Renal cortical epithelial cell (primary cell): Measurements from ENCODE around the gene LRRC40. TPM values are rescaled to one million over a fixed set of nuclear protein-coding genes. Genes with fewer than 3 reads are reported as not detected.
"Not testable (repeated sequence)": the region's sequence is repeated elsewhere in the genome, so short reads cannot be mapped to it uniquely, and the experiment has no call there.

ENCODE experiments used
- DNase-seq: peaks from one replicate; pipeline ENCODE4 v3.0.0-alpha.2; 2011; ENCODE audit warnings: low read depth
- total RNA-seq: library from RNA; depleted of rRNA; stranded (reverse); fragments of >200 nt; gene quantifications from 2 replicates; pipeline ENCODE4 v1.2.3, GENCODE V29; 2014

LRRC40 gene
- total RNA-seq, 1 donor from 2014 or later = 36.4 TPM

DNA sequence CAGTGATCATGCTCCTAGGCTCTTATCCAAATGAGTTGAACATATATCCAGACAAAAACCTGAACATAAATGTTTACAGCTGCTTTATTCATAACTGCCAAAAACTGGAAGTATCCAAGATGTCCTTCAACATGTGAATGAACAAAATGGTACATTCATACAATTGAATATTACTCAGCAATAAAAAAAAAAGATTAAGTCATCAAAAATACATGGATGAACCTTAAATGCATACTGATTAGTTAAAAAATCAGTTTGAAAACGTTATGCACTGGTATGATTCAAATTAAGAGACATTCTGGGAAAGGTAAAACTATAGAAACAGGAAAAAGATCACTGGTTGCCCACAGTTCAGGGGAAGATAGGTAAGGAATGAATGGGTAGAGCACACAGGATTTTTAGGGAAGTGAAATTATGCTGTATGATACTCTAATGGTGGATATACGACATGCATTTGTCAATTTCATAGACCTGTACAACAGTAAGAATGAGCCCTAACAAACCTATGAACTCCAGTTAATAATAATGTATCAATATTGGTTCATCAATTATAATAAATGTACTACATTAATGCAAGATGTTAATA, 3.1 kb downstream of the LRRC40 start:
- DNase-seq = no peak

DNA sequence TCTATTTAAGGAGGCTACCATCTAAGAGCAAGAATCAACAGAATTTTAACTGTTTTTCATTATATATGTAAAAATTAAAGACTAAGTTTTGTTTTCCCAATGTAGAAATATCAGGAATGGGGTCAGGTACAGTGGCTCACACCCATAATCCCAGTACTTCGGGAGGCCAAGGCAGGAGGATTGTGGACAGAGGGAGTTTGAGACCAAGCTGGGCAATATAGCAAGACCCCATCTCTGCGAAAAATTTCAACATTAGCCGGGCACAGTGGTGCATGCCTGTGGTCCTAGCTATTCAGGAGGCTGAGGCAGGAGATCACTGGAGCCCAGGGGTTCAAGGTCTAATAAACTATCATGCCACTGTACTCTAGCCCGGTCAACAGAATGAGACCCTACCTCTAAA, 5.3 kb downstream of the LRRC40 start:
- no peak for DNase-seq

DNA sequence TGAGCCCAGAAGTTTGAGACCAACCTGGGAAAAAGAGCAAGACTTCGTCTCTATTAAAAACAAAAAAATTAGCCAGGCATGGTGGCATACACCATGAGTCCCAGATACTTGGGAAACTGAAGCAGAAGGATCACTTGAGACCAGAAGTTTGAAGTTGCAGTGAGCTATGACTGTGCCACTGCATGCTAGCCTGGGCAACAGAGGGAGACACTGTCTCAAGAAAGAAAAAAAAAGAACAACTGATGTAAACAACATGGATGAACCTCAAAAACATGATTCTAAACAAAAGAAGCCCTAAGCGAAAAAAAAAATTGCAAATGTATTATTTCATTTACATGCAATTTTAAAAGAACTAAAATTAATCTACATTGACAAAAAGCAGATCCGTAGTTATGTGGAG, 9.0 kb downstream of the LRRC40 start:
- DNase-seq = no peak

DNA sequence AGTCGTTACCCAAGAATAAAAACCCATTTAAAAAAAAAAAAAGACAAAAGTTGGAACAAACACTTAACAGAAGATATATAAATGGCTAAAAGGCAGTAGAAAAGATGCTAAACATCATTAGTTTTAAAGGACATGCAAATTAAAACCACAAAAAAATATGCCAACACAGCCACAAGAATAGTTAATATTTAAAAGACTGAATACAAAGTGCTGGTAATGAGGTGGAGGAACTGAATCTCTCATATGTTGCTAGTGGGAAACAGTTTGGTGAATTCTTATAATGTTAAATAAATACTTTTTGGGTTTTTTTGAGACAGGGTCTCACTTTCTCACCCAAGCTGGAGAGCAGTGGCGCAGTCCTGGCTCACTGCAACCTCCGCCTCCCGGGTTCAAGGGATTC, 10.0 kb downstream of the LRRC40 start:
- DNase-seq = peak; percentile 72

DNA sequence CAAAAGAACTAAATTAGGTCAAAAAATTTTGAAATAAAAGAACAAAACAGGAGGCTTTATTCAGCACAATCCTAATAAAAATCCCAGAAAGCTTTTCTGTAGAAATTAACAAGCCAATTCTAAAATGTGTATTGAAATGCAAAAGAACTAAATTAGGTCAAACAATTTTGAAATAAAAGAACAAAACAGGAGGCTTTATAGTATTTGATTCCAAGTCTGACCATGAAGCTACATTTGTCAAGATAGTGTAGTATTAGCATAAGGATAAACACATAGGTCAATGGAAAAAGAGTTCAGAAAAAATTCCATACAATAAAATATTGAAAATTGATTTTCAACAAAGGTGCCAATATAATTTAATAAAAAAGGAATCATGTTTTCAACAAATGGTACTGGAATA, 10.8 kb downstream of the LRRC40 start:
- DNase-seq = no peak

DNA sequence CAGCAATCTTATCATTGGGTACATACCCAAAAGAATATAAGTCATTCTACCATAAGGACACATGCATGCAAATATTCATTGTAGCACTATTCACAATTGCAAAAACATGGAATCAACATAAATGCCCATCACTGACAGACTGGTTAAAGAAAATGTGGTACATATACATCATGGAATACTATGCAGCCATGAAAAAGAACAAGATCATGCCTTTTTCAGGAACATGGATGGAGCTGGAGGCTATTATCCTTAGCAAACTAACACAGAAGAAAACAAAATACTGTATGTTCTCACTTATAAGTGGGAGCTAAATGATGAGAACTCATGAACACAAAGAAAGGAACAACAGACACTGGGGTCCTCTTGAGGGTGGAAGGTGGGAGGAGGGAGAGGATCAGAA, 12.9 kb downstream of the LRRC40 start:
- DNase-seq = not testable (repeated sequence)

DNA sequence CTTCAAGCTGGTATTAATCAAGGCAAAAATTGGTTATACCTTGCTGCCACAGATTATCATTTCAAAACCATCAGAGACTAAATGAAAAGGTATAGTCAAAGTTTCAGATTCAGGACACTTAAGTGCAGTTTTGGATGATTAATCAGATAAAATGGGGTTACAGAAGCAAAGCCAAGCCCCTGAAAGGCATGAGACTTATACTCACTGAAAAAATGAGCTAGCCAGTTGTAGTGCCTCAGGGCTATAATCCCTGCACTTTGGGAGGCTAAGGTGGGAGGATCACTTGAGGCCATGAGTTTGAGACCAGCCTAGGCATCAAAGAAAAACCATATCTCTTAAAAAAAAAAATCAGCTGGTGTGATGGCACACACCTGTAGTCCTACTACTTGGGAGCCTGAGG, 15.2 kb downstream of the LRRC40 start:
- DNase-seq = no peak

DNA sequence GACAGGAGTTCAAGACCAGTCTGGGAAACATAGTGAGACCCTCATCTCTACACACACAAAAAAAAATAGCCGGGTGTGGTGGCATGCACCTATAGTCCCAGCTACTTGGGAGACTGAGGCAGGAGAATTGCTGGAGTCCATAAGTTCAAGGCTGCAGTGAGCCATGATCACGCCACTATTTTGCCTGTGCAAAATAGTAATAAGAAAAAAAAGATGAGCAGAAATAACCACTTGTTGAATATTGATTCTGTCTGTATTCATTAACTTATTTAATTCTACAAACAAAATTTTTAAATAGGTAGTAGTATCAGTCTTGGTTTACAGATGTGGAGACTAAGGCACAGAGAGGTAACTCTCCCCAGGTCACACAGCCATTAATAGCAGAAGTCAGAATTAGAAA, 16.9 kb downstream of the LRRC40 start:
- DNase-seq = no peak

DNA sequence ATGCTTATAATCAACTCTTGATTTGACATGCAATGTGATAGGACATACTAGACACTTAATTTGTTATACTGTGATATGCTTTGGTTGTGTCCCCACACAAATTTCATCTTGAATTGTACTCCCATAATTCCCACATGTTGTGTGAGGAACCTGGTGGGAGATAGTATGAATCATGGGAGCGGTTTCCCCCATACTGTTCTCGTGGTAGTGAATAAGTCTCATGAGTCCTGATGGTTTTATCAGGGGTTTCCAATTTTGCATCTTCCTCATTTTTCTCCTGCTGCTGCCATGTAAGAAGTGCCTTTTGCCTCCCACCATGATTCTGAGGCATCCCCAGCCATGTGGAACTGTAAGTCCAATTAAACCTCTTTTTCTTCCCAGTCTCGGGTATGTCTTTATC, 20.2 kb downstream of the LRRC40 start:
- DNase-seq = not testable (repeated sequence)

DNA sequence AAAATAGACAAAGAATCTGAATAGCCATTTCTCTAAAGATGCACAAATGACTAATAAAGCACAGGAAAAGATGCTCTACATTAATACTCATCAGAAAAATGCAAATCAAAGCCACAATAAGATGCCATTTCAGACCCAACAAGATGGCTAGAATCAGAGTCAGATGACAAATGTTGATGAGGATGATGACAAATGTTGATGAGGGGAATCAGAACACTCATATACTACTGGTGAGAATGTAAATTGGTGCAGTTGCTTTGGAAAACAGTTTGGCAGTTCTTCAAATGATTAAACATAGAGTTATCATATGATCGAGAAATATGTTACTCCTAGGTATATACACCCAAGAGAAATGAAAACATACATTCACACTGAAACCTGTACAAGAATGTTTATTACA, 33.9 kb downstream of the LRRC40 start:
- no peak for DNase-seq

DNA sequence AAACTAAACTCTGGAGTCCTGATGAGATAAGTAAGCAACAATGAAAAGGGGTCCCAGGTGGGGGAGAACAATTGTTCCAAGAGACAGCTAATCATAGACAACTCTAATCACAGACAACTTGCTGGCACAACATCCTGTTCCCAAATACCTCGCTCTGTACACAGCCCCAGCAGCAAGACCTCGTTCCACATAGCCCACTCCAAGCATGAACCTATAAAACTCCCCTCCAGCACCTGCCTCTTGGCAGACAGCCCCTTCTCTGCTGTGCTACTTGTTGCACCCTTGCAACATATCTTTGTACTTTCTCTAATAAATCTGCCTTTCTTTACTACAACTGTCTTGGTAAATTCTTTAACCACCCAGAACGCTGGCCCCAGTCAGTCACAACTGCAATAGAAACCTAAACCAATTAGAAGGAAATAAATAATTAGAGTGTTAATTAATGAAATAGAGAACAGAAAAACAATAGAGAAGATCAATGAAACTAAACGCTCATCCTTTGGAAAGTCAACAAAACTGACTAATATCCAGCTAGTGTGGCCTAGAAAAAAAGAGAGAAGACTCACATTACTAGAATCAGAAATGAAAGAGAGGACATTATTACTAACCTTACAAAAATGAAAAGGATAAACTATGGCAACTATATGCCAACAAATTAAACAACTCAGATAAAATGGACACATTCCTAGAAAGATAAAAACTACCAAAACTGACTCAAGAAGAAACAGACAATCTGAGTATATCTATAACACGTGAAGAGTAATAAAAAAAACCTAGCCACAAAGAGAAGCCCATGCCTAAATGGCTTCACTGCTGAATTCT, 36.1 kb downstream of the LRRC40 start:
- no peak for DNase-seq

DNA sequence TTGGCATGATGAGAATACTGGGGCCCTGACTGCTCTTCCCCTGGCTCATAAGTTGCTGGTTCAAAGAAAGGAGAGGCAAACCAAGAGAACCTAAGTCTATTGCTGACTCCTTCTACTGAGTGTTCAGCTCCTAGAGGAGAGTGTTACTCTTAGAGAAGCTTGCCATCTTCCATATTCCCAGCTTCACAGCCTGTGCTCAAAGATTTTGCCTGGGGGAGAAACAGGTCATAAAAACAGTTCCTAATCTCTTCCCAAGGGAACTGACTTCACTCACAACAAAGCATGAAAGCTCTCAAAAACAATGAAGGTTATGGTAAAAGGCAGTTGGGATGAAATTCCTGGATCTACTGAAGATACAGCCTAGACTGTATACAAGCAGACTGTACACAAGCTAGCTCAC, 37.1 kb downstream of the LRRC40 start:
- no peak for DNase-seq

DNA sequence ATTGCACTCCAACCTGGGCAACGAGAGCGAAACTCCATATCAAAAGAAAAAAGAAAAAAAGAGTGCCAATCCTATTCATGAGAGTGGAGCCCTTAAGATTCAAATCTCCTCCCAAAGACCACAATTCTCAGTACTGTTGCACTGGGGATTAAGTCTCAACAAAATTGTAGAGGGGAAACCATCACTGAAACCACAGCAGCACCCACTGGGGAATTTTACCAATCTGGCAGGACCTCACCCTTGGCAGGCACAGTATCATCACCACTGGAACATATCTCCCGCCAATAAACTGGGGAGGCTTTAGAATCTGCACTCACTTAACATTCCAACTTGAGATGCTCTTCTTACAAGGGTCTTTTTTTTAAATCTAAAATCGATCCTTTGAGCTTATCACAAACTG, 41.0 kb downstream of the LRRC40 start:
- DNase-seq = no peak

DNA sequence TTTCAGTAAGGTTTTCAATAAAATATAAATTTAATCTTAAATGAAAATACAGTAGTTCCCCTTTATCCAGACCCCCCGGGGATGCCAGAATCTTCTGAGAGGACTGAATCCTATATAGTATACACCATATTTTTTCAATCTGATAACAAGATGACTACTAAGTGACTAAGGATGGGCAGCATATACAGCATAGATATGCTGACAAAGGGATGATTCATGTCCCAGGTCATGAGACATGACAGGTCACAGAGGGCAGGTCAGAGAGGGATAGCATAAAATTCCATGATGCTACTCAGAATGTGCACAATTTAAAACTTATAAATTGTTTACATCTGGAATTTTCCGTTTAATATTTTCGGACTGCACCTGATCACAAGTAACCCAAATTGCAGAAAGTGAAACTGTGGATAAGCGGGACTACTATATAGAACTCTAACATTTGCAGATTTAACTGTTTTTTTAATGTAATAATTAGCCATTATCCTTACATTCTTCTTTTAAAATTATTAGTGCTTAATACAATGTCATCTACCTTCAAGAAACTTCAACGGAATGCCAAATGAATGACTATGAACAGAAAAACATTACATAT, 48.8 kb downstream of the LRRC40 start:
- DNase-seq = no peak

DNA sequence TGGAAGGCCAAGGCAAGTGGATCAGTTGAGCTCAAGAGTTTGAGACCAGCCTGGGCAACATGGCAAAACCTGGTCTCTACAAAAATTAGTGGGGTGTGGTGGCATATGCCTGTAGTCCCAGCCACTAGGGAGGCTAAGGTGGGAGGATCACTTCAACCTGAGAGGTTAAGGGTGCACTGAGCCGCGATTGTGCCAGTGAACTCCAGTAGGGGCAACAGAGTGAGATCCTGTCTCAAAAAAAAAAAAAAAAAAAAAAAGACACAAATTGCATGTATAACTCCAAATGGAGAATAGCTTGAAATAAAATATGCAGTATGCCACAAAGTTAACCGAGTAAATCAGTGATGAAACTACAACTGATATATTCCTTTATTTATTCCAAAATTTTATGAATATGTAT, 51.6 kb downstream of the LRRC40 start:
- no peak for DNase-seq

DNA sequence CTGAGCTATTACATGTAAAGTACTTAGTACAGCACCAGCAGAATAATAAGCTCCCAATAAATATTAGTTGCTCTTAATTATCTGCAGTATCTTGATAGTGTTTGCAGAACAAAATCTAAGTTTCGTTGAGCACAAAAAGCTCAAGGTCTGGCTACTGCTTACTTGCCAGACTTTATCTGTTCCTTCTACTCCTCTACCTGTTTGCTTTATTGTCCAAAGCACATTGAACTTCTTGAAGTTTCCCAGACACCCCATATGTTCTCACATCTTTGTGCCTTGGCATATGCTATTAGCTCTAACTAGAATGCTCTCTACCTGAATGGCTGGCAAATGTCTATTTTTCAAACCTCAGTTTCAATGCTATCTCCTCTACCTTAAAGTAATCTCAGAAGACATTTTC, 54.9 kb downstream of the LRRC40 start:
- DNase-seq = no peak

DNA sequence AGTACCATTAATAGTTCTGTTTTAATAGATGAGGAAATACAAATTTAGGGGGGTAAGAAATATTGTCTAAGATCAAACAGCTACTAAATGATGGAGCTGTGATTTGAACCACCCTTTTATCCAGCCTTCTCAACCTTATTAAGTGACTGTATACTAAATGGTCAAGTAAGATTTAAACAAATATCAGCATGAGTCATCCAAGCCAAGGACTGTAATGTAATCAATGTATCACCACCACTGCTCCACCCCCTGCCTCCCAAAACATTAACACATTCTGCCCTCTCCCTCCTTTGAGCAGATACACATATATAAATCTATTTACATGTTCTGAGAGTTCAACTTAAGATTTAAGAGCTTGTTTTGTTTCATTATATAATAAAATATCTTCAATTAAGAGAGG, 58.9 kb downstream of the LRRC40 start:
- peak; percentile 56 for DNase-seq

DNA sequence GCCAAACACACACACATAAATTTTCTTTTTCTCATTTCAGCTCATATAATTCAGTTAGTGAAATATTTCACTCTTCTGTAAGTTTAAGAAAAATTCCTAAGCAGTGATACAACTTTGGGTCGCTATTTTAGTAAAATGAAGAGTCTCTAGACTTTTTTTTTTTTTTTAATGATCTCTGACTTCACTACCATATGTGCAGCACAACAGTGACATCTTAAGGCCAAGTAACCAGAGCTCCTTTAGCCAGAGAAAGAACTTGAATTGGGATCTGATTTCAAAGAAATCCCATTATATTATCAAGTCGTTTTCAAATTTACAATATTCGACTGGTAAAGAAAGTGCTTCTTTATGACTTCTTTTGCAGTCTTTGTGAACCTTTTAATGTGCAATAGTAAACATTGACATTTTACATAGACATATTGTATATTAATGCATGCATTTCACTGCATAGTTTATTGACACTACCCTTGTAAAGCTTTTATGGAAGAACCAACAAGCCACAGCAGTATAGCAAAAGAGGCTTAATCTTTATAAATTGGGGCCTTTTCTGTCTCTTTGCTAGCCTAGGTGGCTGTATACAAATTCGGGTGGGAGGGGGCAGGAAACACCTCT, 62.2 kb downstream of the LRRC40 start:
- DNase-seq = no peak

DNA sequence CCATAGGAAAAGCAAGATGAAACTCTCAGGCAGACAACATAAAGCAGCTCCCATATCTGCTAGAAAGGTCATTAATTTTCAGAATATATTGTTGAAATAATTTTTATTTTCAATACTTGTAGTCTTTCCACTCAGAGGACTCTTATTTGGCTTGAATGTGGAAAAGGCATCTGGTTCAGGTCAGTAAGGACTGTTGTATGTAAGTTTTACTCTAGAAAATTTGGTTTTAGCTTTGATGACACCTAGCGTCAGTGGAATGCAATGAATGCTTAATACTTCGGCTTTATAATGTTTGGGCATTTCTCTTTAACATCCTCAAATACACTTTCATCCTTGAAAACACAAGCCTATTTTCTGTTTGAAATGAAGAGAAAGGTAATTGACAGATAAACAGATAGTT, 63.3 kb downstream of the LRRC40 start:
- DNase-seq = no peak

DNA sequence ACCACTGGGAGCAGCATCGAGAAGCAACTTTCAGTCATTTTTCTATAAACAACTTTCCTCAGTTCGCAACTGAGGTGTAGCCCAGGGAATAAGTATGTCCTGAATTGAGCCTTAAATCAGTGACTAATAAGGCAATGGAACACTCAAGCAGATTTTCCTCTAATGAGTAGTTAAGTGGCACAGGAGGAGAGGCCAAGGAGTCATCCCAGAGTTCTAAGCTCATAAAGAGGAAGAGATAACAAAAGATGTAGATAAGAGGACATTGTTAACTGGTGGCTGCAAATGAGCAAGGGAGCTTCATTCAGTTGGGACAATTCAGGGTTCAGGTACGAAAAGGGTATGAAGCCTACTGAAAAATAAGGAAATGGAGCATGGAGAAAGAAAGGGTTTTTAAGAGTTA, 64.5 kb downstream of the LRRC40 start:
- DNase-seq = peak; percentile 4

DNA sequence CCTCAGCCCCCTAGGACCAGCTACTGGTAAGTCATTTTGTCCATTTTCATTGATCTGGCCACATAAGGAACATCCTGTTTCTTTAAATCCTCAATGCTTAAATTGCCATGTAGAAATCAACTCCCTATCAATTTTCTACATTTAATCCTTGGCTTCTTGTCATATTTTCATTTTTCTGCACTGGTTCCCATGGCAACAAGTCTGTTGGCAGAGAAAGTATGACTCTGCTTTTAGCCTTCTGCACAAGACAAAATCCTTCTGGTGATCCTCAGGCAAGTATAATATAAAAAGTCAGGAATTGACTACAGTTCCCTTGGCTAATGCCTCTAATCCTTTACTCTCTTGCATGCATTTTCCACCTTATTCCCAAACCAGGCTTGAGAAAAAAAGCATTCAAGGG, 65.0 kb downstream of the LRRC40 start:
- no peak for DNase-seq

DNA sequence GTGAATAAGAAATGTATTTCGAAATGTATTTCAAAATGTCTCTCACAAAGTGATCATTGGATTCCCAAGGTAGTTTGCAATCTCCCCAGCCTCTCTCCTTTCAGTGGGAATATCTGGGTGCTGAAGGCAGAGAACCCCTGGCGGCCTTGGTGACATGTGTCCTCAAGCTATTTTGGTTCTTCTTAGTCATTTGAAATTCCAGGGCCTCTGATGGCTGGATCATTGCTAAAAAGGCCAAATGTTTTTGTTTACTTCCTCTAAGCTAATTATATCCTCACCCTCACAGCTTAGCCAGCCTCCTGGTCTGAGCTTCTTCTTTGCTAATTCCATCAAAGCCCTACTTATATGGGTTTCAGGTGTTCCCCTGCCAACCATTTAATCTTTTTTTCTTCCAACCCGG, 71.2 kb downstream of the LRRC40 start:
- no peak for DNase-seq

DNA sequence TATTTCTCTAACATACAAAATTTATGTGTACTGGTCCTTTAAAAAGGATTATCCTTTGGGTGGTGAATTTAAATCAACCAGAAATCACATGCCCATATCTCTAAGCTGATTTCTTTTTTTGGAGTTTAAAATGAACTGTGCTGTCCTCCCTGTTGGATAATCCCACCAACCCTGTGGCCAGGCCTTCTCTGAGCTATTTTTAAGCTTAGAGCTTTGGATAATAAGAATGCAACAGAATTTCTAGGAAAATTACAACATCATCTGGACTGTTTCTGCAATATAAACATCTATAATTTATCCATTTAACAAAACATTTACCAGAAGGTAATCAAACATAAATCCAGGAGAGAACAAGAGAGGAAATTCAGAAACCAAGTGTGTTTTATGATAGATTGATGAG, 88.3 kb downstream of the LRRC40 start:
- no peak for DNase-seq
